Measurements from ENCODE around the gene RALA. TPM values are rescaled to one million over a fixed set of nuclear protein-coding genes. Genes with fewer than 3 reads are reported as not detected.

Gene RALA
- total and polyA plus RNA-seq, 2 experiments from 2014 or later: 43.5 to 231 TPM

DNA sequence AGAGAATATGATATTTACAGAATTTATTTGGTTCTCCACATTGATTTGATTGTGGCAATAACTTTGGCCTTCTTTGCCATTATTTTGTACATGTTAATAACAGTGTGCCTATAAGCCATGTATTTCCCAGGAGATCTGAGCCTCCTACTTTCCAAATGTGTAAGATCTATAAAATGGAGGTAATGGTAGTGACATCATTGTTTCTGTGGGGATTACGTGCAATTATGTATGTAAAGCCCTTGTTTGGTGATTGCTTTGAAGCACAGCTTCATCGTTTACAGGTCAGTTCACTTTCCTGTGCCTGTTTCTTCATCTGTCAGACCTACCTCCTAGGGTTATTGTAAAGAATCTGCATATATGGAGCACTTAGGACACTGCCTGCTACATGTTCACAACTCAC is 39.8 kb upstream of the RALA start:
- Histone ChIP-seq H3K27ac (ENCODE audit: low read depth) (no peak overlapping the region), H3F3A (replicated peaks; ENCODE audit: low read depth) (no peaks in the 10 kb centered on the region), H3K9me2 (ENCODE audit: insufficient read depth) (no peaks in the 10 kb centered on the region), H3K79me2 (replicated peaks; ENCODE audit: insufficient read depth) (no peaks in the 10 kb centered on the region), H3K4me1 (ENCODE audit: insufficient read depth) (peaks cover 7% of the 10 kb centered on the region; the same call in 1 of the 2 replicates), H2AFZ (no peak overlapping the region), H3K4me3 (no peak overlapping the region), H3K36me3 (ENCODE audit: insufficient read depth) (no peaks in the 10 kb centered on the region), H3K27me3 (ENCODE audit: insufficient read depth) (no peaks in the 10 kb centered on the region), H4K20me1 (replicated peaks; ENCODE audit: insufficient read depth) (no peaks in the 10 kb centered on the region), H3K4me2 (no peak overlapping the region; the same call in 1 of the 2 replicates)
- ATAC-seq (no peak), DNase-seq (ENCODE audit: low spot score) (no peak)
- Mint-ChIP-seq H3K27ac (no peak overlapping the region), H3K4me3 (no peak overlapping the region), H3K9me3 (peaks cover 1% of the 10 kb centered on the region; the same call in 1 of the 3 replicates), H3K4me1 (peaks cover 23% of the 10 kb centered on the region), H3K36me3 (ENCODE audit: low read depth) (peaks cover 1% of the 10 kb centered on the region), H3K27me3 (ENCODE audit: insufficient read depth, low read depth, poor library complexity) (peaks cover 1% of the 10 kb centered on the region)
- TF ChIP-seq, protein P1, sequence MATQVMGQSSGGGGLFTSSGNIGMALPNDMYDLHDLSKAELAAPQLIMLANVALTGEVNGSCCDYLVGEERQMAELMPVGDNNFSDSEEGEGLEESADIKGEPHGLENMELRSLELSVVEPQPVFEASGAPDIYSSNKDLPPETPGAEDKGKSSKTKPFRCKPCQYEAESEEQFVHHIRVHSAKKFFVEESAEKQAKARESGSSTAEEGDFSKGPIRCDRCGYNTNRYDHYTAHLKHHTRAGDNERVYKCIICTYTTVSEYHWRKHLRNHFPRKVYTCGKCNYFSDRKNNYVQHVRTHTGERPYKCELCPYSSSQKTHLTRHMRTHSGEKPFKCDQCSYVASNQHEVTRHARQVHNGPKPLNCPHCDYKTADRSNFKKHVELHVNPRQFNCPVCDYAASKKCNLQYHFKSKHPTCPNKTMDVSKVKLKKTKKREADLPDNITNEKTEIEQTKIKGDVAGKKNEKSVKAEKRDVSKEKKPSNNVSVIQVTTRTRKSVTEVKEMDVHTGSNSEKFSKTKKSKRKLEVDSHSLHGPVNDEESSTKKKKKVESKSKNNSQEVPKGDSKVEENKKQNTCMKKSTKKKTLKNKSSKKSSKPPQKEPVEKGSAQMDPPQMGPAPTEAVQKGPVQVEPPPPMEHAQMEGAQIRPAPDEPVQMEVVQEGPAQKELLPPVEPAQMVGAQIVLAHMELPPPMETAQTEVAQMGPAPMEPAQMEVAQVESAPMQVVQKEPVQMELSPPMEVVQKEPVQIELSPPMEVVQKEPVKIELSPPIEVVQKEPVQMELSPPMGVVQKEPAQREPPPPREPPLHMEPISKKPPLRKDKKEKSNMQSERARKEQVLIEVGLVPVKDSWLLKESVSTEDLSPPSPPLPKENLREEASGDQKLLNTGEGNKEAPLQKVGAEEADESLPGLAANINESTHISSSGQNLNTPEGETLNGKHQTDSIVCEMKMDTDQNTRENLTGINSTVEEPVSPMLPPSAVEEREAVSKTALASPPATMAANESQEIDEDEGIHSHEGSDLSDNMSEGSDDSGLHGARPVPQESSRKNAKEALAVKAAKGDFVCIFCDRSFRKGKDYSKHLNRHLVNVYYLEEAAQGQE (IDR thresholded peaks at IDR 0.05; ENCODE audit: unreplicated experiment): no peak
- no peak for TF ChIP-seq EZH2 (IDR thresholded peaks at IDR 0.05; ENCODE audit: low read depth, unreplicated experiment)
- no peak for TF ChIP-seq CREB1 (CRISPR knock-in tag; IDR thresholded peaks at IDR 0.05; ENCODE audit: low read depth)
- TF ChIP-seq STAT1 (IDR thresholded peaks at IDR 0.05; ENCODE audit: unreplicated experiment): no peak
- TF ChIP-seq NANOG (IDR thresholded peaks at IDR 0.05; ENCODE audit: borderline replicate concordance): no peak
- TF ChIP-seq, protein P2, sequence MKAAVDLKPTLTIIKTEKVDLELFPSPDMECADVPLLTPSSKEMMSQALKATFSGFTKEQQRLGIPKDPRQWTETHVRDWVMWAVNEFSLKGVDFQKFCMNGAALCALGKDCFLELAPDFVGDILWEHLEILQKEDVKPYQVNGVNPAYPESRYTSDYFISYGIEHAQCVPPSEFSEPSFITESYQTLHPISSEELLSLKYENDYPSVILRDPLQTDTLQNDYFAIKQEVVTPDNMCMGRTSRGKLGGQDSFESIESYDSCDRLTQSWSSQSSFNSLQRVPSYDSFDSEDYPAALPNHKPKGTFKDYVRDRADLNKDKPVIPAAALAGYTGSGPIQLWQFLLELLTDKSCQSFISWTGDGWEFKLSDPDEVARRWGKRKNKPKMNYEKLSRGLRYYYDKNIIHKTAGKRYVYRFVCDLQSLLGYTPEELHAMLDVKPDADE (IDR thresholded peaks at IDR 0.05): no peak
- no peak for TF ChIP-seq POLR2AphosphoS5 (IDR thresholded peaks at IDR 0.05; ENCODE audit: low read depth)
- no peak for TF ChIP-seq JUNB (IDR thresholded peaks at IDR 0.05; ENCODE audit: unreplicated experiment)
- no peak for TF ChIP-seq ZNF114 (CRISPR knock-in tag; IDR thresholded peaks at IDR 0.05)
- TF ChIP-seq, protein P3, sequence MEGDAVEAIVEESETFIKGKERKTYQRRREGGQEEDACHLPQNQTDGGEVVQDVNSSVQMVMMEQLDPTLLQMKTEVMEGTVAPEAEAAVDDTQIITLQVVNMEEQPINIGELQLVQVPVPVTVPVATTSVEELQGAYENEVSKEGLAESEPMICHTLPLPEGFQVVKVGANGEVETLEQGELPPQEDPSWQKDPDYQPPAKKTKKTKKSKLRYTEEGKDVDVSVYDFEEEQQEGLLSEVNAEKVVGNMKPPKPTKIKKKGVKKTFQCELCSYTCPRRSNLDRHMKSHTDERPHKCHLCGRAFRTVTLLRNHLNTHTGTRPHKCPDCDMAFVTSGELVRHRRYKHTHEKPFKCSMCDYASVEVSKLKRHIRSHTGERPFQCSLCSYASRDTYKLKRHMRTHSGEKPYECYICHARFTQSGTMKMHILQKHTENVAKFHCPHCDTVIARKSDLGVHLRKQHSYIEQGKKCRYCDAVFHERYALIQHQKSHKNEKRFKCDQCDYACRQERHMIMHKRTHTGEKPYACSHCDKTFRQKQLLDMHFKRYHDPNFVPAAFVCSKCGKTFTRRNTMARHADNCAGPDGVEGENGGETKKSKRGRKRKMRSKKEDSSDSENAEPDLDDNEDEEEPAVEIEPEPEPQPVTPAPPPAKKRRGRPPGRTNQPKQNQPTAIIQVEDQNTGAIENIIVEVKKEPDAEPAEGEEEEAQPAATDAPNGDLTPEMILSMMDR (conservative IDR thresholded peaks at IDR 0.05; ENCODE audit: low read depth in 2 of 2): no peak
- TF ChIP-seq EZH2phosphoT487 (IDR thresholded peaks at IDR 0.05; ENCODE audit: unreplicated experiment): no peak

Data from GM23338 (cell line).